Activated T-helper 2 cell treated with anti-CD3 and anti-CD28 coated beads, Interferon-gamma antibody, Interleukin-2, Interleukin-4, amounts not matched to agents 10 μg/mL and 5 μg/mL and 100 μg/mL, durations not matched to agents 14 hours and 24 hours and 36 hours (primary cell): ENCODE measurements around the gene SEPHS1. TPM values are rescaled to one million over a fixed set of nuclear protein-coding genes. Genes with fewer than 3 reads are reported as not detected.
"Not testable (repeated sequence)": the region's sequence is repeated elsewhere in the genome, so short reads cannot be mapped to it uniquely, and the experiment has no call there.

ENCODE experiments used
- DNase-seq: peaks from one replicate; pipeline ENCODE4 v3.0.0; 2021; ENCODE audit warnings: low spot score
- H3K27ac Mint-ChIP-seq: one replicate; pipeline ENCODE4 v1.8.0; 2021; ENCODE audit warnings: mixed read lengths
- H3K27me3 Mint-ChIP-seq: one replicate; pipeline ENCODE4 v1.8.0; 2021; ENCODE audit warnings: low read depth, mixed read lengths
- H3K36me3 Mint-ChIP-seq: one replicate; pipeline ENCODE4 v1.8.0; 2021; ENCODE audit warnings: low read depth, mixed read lengths
- H3K4me1 Mint-ChIP-seq: one replicate; pipeline ENCODE4 v1.8.0; 2021; ENCODE audit warnings: low read depth, mixed read lengths
- H3K4me3 Mint-ChIP-seq: one replicate; pipeline ENCODE4 v1.8.0; 2021; ENCODE audit warnings: low read depth, mild to moderate bottlenecking, moderate library complexity, mixed read lengths
- H3K9me3 Mint-ChIP-seq: one replicate; pipeline ENCODE4 v1.8.0; 2021; ENCODE audit warnings: mixed read lengths
- intact Hi-C: fragments of 100-400 bp; cut with micrococcal nuclease; formaldehyde crosslinking; loops from one replicate; pipeline ENCODE4 v1.15.1; 2023
- total RNA-seq: library from RNA; stranded (reverse); gene quantifications from 2 replicates; pipeline ENCODE4 v1.2.3, GENCODE V29; 2022

Gene SEPHS1
- total RNA-seq, 1 donor from 2014 or later = 61.9 TPM

- DNase-seq, intact Hi-C loops, H3K9me3 Mint-ChIP-seq, H3K27ac Mint-ChIP-seq, H3K4me3 Mint-ChIP-seq, H3K4me1 Mint-ChIP-seq, H3K36me3 Mint-ChIP-seq: not testable (repeated sequence)
- H3K27me3 Mint-ChIP-seq = peaks cover 30% of the 10 kb centered on the region
These were observed 31.0 kb upstream of the SEPHS1 start for GRCh38 chr10:13379061-13379460.

DNA sequence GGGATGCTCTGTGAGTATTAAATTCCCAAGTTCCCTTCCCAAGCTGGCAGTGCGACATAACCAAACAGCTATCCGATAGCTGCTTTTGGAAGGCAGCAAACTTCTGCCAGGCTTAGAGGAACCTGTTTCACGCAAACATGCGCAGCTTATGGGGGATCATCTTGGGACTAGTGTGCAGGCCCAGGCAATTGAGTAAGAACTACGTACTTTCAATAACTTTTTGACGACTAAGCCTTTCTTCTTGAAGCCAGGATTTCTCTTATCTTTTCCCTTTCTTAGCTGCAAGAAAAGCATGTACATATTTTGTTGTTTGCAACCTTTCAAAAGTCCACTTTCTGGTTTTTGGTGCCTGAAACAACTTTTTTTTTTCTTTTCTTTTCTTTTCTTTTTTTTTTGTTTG is 28.7 kb upstream of the SEPHS1 start:
- Mint-ChIP-seq H3K36me3 (no peaks in the 10 kb centered on the region), H3K27ac (no peak overlapping the region), H3K9me3 (no peaks in the 10 kb centered on the region), H3K4me3 (no peak overlapping the region), H3K27me3 (peaks cover 14% of the 10 kb centered on the region), H3K4me1 (no peaks in the 10 kb centered on the region)
- DNase-seq = no peak
- intact Hi-C loops = no loop called here

GRCh38 chr10:13376297-13376696 is 28.2 kb upstream of the SEPHS1 start:
- DNase-seq = no peak
- H3K27me3 Mint-ChIP-seq = peaks cover 11% of the 10 kb centered on the region
- H3K27ac Mint-ChIP-seq = no peak overlapping the region
- no peaks in the 10 kb centered on the region for H3K4me1 Mint-ChIP-seq
- intact Hi-C loops = no loop called here
- H3K36me3 Mint-ChIP-seq = no peaks in the 10 kb centered on the region
- H3K9me3 Mint-ChIP-seq = no peaks in the 10 kb centered on the region
- no peak overlapping the region for H3K4me3 Mint-ChIP-seq

GRCh38 chr10:13375791-13376190 is 27.7 kb upstream of the SEPHS1 start:
- intact Hi-C loops = no loop called here
- Mint-ChIP-seq H3K27ac (no peak overlapping the region), H3K27me3 (peaks cover 8% of the 10 kb centered on the region), H3K36me3 (no peaks in the 10 kb centered on the region), H3K4me1 (no peaks in the 10 kb centered on the region), H3K9me3 (no peaks in the 10 kb centered on the region), H3K4me3 (no peak overlapping the region)
- DNase-seq = no peak

GRCh38 chr10:13373644-13374043 is 25.6 kb upstream of the SEPHS1 start:
- intact Hi-C loops = no loop called here
- H3K4me3 Mint-ChIP-seq = no peak overlapping the region

GRCh38 chr10:13372524-13372923 is 24.4 kb upstream of the SEPHS1 start:
- H3K27ac Mint-ChIP-seq = no peak overlapping the region
- intact Hi-C loops = loop anchor here (1.0 kb wide), 2 partner anchors 68 to 406 kb away; no protein-coding TSS in a partner anchor
- DNase-seq = no peak
- peaks cover 3% of the 10 kb centered on the region for H3K27me3 Mint-ChIP-seq
- H3K36me3 Mint-ChIP-seq = no peaks in the 10 kb centered on the region
- H3K9me3 Mint-ChIP-seq = no peaks in the 10 kb centered on the region
- no peaks in the 10 kb centered on the region for H3K4me1 Mint-ChIP-seq
- no peak overlapping the region for H3K4me3 Mint-ChIP-seq

More at GRCh38 chr10:13373644-13374043, 25.6 kb upstream of the SEPHS1 start:
- H3K36me3 Mint-ChIP-seq = no peaks in the 10 kb centered on the region
- H3K4me1 Mint-ChIP-seq = no peaks in the 10 kb centered on the region
- no peak for DNase-seq
- H3K27me3 Mint-ChIP-seq = peaks cover 3% of the 10 kb centered on the region
- no peak overlapping the region for H3K27ac Mint-ChIP-seq
- H3K9me3 Mint-ChIP-seq = no peaks in the 10 kb centered on the region

DNA sequence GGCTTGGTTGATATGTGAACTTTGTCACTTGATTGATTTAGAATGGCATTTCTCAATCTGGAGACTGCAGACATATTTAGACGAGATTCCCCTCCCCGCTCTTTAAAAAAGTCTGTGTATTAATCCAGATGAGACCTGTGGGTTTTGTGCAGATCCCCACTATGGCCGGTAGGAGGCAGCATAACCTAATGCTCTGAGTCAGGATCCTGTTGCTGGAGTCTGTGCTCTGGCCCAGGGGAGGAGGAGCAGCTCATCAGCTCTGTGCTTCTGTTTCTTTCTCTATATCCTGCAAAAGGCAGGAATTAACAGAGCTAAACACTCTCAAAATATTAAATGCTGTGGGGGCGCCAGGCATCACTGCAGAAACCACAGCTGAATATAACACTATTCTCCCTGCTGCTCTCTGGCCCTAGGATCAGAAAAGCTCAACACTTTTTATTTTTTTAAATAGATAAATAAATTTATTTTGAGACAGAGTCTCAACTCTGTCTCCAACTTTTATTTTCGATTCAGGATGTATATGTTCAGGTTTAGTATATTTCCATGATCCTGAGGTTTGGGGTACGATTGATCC is 23.9 kb upstream of the SEPHS1 start:
- DNase-seq = peak; percentile 61
- Mint-ChIP-seq H3K27ac (no peak overlapping the region), H3K36me3 (no peaks in the 10 kb centered on the region), H3K9me3 (no peaks in the 10 kb centered on the region), H3K4me1 (no peaks in the 10 kb centered on the region), H3K27me3 (peaks cover 3% of the 10 kb centered on the region), H3K4me3 (no peak overlapping the region)
- intact Hi-C loops = loop anchor here (1.0 kb wide), 2 partner anchors 68 to 406 kb away; no protein-coding TSS in a partner anchor

GRCh38 chr10:13366891-13367290 is 18.8 kb upstream of the SEPHS1 start:
- no peaks in the 10 kb centered on the region for H3K4me1 Mint-ChIP-seq
- H3K27me3 Mint-ChIP-seq = no peaks in the 10 kb centered on the region
- H3K27ac Mint-ChIP-seq = no peak overlapping the region
- no peak for DNase-seq
- no peaks in the 10 kb centered on the region for H3K9me3 Mint-ChIP-seq
- H3K36me3 Mint-ChIP-seq = no peaks in the 10 kb centered on the region
- intact Hi-C loops = no loop called here
- H3K4me3 Mint-ChIP-seq = no peak overlapping the region

DNA sequence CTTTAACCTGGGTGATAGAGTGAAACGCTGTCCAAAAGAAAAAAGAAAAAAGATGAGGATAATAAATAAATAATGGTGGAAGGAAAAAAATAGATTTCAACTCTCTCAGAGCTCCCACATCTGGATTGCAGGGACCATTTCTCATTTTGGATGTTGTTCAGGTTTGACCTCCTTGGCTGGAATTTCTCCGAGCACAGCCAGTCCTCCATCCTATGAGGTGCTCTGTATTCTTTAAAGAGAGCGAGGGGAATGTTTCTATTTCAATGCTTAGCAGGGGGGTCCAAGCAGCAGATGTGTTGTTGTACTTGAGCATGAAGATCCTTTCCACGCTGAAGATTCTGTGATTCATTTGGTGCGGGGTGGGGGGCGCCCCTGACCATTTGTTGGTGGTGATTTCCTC is 17.7 kb upstream of the SEPHS1 start:
- H3K4me3 Mint-ChIP-seq = no peak overlapping the region
- H3K27me3 Mint-ChIP-seq = no peaks in the 10 kb centered on the region
- no peak overlapping the region for H3K27ac Mint-ChIP-seq
- no peak for DNase-seq
- H3K4me1 Mint-ChIP-seq = no peaks in the 10 kb centered on the region
- H3K36me3 Mint-ChIP-seq = no peaks in the 10 kb centered on the region
- intact Hi-C loops = no loop called here
- H3K9me3 Mint-ChIP-seq = no peaks in the 10 kb centered on the region

DNA sequence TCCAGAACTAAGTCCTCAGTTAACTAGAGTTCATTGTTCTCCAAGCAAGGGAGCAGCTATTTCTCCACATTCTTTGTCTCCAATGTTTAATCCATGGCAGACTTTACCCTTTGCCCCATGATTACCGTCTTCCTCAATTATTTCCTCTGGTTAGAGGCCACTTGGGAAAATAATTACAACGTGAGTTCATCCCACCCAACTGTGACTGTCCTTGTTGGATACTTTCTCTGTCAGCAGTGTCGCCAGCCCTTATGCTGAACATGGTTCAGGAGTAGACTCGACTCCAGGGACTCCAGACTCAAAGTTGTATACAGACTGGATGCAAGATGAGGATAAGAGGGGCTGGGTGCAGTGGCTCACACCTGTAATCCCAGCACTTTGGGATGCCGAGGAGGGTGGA is 17.1 kb upstream of the SEPHS1 start:
- Mint-ChIP-seq H3K4me1 (no peaks in the 10 kb centered on the region), H3K4me3 (no peak overlapping the region), H3K9me3 (no peaks in the 10 kb centered on the region), H3K27me3 (no peaks in the 10 kb centered on the region), H3K36me3 (no peaks in the 10 kb centered on the region), H3K27ac (no peak overlapping the region)
- no peak for DNase-seq
- intact Hi-C loops = no loop called here

DNA sequence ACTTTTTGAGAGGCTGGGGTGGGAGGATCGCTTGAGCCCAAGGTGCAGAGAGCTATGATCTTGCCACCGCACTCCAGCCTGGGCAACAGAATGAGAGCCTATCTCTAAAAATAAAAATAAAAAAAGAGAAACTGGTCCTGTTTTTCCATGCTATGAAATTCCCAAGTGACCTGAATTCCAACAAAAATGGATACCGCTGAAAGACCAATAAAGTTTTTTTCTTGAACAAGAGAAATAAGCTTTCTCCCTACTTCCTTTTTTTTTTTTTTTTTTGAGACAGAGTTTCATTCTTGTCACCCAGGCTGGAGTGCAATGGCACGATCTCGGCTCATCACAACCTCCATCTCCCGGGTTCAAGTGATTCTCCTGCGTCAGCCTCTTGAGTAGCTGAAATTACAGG is 12.5 kb upstream of the SEPHS1 start:
- Mint-ChIP-seq H3K9me3 (no peaks in the 10 kb centered on the region), H3K27ac (no peak overlapping the region), H3K4me1 (no peaks in the 10 kb centered on the region), H3K4me3 (no peak overlapping the region), H3K36me3 (no peaks in the 10 kb centered on the region), H3K27me3 (peaks cover 5% of the 10 kb centered on the region)
- DNase-seq = no peak
- intact Hi-C loops = no loop called here

- H3K4me3 Mint-ChIP-seq = no peak overlapping the region
- H3K27me3 Mint-ChIP-seq = peaks cover 10% of the 10 kb centered on the region
- H3K4me1 Mint-ChIP-seq = peaks cover 16% of the 10 kb centered on the region
- no peak for DNase-seq
- H3K36me3 Mint-ChIP-seq = no peaks in the 10 kb centered on the region
- H3K27ac Mint-ChIP-seq = no peak overlapping the region
- intact Hi-C loops = no loop called here
- H3K9me3 Mint-ChIP-seq = no peaks in the 10 kb centered on the region
These were observed 8.3 kb upstream of the SEPHS1 start for GRCh38 chr10:13356392-13356791.

DNA sequence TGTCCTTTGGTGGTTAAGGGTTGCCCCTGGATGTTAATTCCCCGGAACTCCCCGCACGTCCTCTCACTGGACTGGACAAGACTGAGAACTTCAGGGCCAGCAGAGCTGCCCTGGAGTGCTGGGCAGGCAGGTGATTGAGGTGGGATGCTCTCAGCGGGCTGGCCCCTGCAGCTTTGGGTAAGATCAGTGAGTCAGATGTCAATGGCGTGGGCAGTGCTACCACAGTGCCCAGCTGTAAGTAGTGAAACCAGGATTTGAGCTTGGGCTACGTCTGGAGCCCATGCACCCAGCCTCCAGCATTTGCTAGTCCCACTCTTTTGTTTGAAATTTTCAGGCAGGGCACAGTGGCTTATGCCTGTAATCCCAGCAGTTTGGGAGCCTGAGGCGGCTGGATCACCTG is 6.7 kb upstream of the SEPHS1 start:
- Mint-ChIP-seq H3K4me3 (no peak overlapping the region), H3K27me3 (peaks cover 10% of the 10 kb centered on the region), H3K9me3 (no peaks in the 10 kb centered on the region), H3K27ac (no peak overlapping the region), H3K36me3 (no peaks in the 10 kb centered on the region), H3K4me1 (peaks cover 32% of the 10 kb centered on the region)
- intact Hi-C loops = no loop called here
- no peak for DNase-seq

- H3K27me3 Mint-ChIP-seq = peaks cover 5% of the 10 kb centered on the region
- H3K9me3 Mint-ChIP-seq = no peaks in the 10 kb centered on the region
- intact Hi-C loops = no loop called here
- no peak for DNase-seq
- H3K36me3 Mint-ChIP-seq = no peaks in the 10 kb centered on the region
- H3K4me3 Mint-ChIP-seq = no peak overlapping the region
- H3K4me1 Mint-ChIP-seq = peaks cover 36% of the 10 kb centered on the region
- H3K27ac Mint-ChIP-seq = no peak overlapping the region
These were observed 4.4 kb upstream of the SEPHS1 start for GRCh38 chr10:13352519-13352918.
